ENCODE data around the gene PNLIPRP2. TPM values are rescaled to one million over a fixed set of nuclear protein-coding genes. Genes with fewer than 3 reads are reported as not detected.

PNLIPRP2 gene
- total RNA-seq, 1 experiment from 2014 or later, result 0.24 TPM

DNA sequence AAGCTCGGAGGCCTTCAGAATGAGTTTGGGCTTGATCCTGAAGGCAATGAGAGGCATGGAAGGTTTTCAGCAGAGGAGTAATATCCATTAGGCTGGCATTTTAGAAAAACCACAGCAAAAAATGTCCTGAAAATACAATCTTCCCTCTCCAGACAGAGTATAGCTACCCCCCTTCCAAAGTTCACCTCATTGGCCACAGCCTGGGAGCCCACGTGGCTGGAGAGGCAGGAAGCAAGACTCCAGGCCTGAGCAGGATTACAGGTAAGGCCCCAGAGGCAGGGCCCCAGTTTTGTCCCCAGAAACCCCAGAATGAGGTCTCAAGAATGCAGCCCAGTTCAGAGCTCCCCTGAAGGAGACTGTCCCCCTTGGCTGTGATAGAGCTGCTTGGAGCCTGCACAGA is 24.7 kb upstream of the PNLIPRP2 start:
- no peak overlapping the region for H3K4ac ChIP-seq (ENCODE audit: low read depth, low read length)
- no peak overlapping the region for H2BK5ac ChIP-seq (ENCODE audit: insufficient read length, low read length)
- no peak overlapping the region for H3K14ac ChIP-seq (ENCODE audit: insufficient read depth, low read length)
- H3K27ac ChIP-seq (ENCODE audit: insufficient read length, low read depth, low read length), result no peak overlapping the region
- no peaks in the 10 kb centered on the region for H3K79me2 ChIP-seq (ENCODE audit: insufficient read depth, low read length)
- H4K20me1 ChIP-seq (ENCODE audit: control insufficient read depth, insufficient read depth, insufficient read length), result no peaks in the 10 kb centered on the region
- no peak overlapping the region for H2BK12ac ChIP-seq (ENCODE audit: insufficient read length, low read depth, low read length)
- H3K79me1 ChIP-seq (ENCODE audit: insufficient read depth, low read depth, low read length, poor library complexity, severe bottlenecking), result no peaks in the 10 kb centered on the region
- H3K36me3 Mint-ChIP-seq (ENCODE audit: insufficient read depth in 1 of 3, low read depth in 3 of 3), result no peaks in the 10 kb centered on the region
- no peak overlapping the region for H3K4me3 Mint-ChIP-seq
- H4K5ac ChIP-seq (ENCODE audit: insufficient read length, low read depth, low read length), result no peak overlapping the region
- no peak overlapping the region for H2BK20ac ChIP-seq (ENCODE audit: low read depth, low read length, poor library complexity, severe bottlenecking)
- no peak overlapping the region for H2BK15ac ChIP-seq (ENCODE audit: low read depth, low read length)
- H4K91ac ChIP-seq (ENCODE audit: insufficient read length, low read depth, low read length), result no peak overlapping the region
- TF ChIP-seq, protein P1, sequence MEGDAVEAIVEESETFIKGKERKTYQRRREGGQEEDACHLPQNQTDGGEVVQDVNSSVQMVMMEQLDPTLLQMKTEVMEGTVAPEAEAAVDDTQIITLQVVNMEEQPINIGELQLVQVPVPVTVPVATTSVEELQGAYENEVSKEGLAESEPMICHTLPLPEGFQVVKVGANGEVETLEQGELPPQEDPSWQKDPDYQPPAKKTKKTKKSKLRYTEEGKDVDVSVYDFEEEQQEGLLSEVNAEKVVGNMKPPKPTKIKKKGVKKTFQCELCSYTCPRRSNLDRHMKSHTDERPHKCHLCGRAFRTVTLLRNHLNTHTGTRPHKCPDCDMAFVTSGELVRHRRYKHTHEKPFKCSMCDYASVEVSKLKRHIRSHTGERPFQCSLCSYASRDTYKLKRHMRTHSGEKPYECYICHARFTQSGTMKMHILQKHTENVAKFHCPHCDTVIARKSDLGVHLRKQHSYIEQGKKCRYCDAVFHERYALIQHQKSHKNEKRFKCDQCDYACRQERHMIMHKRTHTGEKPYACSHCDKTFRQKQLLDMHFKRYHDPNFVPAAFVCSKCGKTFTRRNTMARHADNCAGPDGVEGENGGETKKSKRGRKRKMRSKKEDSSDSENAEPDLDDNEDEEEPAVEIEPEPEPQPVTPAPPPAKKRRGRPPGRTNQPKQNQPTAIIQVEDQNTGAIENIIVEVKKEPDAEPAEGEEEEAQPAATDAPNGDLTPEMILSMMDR (conservative IDR thresholded peaks at IDR 0.05), result no peak
- no peak overlapping the region for H4K8ac ChIP-seq (replicated peaks; ENCODE audit: insufficient read length, low read depth, low read length)
- no CpG with 5 or more reads among the region's 2 CpGs for WGBS (ENCODE audit: extremely low coverage, insufficient read length, low lambda C conversion rate)
- no peaks in the 10 kb centered on the region for H3K27me3 ChIP-seq (ENCODE audit: insufficient read depth, low read length)
- no peak overlapping the region for H3K27ac Mint-ChIP-seq
- H2AK5ac ChIP-seq (ENCODE audit: insufficient read length, low read length), result no peak overlapping the region
- H3K4me1 Mint-ChIP-seq, result peaks cover 11 to 14% of the 10 kb centered on the region in 2 experiments
- no peak overlapping the region for H2BK120ac ChIP-seq (ENCODE audit: low read depth, low read length, poor library complexity, severe bottlenecking)
- H3K9me3 ChIP-seq (ENCODE audit: control insufficient read depth, low read depth, low read length), result no peaks in the 10 kb centered on the region
- H3T11ph ChIP-seq (ENCODE audit: low read length), result no peak overlapping the region
- no peak overlapping the region for H3K56ac ChIP-seq (ENCODE audit: insufficient read length, low read depth, low read length)
- no peak overlapping the region for H3K9ac ChIP-seq (ENCODE audit: extremely low read depth, insufficient read length, low read length)
- peaks cover 2% of the 10 kb centered on the region for H3K27me3 Mint-ChIP-seq (ENCODE audit: low read depth)
- no peak overlapping the region for H3K4me2 ChIP-seq (ENCODE audit: insufficient read depth, insufficient read length, low read length)
- no peaks in the 10 kb centered on the region for H3K23me2 ChIP-seq (ENCODE audit: insufficient read length, low read depth, low read length, poor library complexity, severe bottlenecking)
- H2AFZ ChIP-seq (ENCODE audit: low read length), result no peak overlapping the region
- no peak overlapping the region for H3K18ac ChIP-seq (ENCODE audit: insufficient read length, low read depth, low read length)
- H3K4me1 ChIP-seq (ENCODE audit: insufficient read depth, low read length), result no peaks in the 10 kb centered on the region
- no peak for DNase-seq
- H3K23ac ChIP-seq (ENCODE audit: insufficient read length, low read depth, low read length), result no peak overlapping the region
- no peaks in the 10 kb centered on the region for H3K9me3 Mint-ChIP-seq
